Body of pancreas (tissue), 4 donors: ENCODE results near the gene RIC1.

Experiments
- POLR2A ChIP-seq, 3 donors: fragments of 450-650 bp; IDR thresholded peaks; one replicate each; pipeline ENCODE4 v1.6.1; 2016; ENCODE audit warnings: antibody characterized with exemption in 3 of 3, mild to moderate bottlenecking in 2 of 3
- TF ChIP-seq, protein P1 (sequence below), 7 experiments: fragments of 450-650 bp in 4 of 7; fragments of 200-600 bp in 3 of 7; sonication (generic) in 3 of 7; IDR thresholded peaks; one replicate each; pipeline ENCODE4 v1.5.1; 2016 to 2019; ENCODE audit warnings: antibody characterized with exemption in 7 of 7

DNA sequence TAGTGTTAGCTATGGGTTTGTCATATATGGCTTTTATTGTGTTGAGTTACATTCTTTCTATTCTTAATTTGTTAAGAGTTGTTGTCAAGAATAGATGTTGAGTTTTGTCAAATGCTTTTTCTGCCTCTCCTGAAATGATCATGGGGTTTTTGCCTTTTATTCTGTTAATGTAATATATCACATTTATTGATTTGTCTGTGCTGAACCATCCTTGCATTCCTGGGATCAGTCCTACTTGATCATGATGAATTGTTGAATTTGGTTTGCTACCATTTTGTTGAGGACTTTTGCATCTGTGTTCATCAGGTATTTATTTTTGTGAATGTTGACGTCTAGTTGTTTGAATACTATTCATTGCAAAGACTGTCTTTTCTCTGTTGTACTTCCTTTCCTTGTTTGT lies 23.9 kb downstream of the RIC1 start:
- TF ChIP-seq, protein P1, sequence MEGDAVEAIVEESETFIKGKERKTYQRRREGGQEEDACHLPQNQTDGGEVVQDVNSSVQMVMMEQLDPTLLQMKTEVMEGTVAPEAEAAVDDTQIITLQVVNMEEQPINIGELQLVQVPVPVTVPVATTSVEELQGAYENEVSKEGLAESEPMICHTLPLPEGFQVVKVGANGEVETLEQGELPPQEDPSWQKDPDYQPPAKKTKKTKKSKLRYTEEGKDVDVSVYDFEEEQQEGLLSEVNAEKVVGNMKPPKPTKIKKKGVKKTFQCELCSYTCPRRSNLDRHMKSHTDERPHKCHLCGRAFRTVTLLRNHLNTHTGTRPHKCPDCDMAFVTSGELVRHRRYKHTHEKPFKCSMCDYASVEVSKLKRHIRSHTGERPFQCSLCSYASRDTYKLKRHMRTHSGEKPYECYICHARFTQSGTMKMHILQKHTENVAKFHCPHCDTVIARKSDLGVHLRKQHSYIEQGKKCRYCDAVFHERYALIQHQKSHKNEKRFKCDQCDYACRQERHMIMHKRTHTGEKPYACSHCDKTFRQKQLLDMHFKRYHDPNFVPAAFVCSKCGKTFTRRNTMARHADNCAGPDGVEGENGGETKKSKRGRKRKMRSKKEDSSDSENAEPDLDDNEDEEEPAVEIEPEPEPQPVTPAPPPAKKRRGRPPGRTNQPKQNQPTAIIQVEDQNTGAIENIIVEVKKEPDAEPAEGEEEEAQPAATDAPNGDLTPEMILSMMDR (IDR thresholded peaks at IDR 0.05), result no peak
- TF ChIP-seq POLR2A (IDR thresholded peaks at IDR 0.05), result no peak
